ENCODE measurements around the gene ATP4A. TPM values are rescaled to one million over a fixed set of nuclear protein-coding genes. Genes with fewer than 3 reads are reported as not detected.

Gene ATP4A
- total RNA-seq = 1 to 10 TPM in 4 of 6 donors, under 1 TPM in 2; 0.28 to 3.0 (median 2.0) TPM
- polyA plus RNA-seq = 10 to 100 TPM in 1 of 2 donors, 1 to 10 TPM in 1; 6.0 to 10.8 TPM

- Histone ChIP-seq H3K4me3 (no peak within 1 kb of the TSS), H3K36me3 (no peaks in the 10 kb centered on the region), H3K27me3 (no peaks in the 10 kb centered on the region), H3K9me3 (no peaks in the 10 kb centered on the region), H3K4me1 (peaks cover 0 to 10% (median 7%) of the 10 kb centered on the region in 3 donors), H3K27ac (no peak within 1 kb of the TSS)
- FAIRE-seq (no peak), ATAC-seq (no peak), DNase-seq (peak in 2 of 6 donors; percentile 20 to 54)
- intact Hi-C loops (cut with DNase I) = no loop called here
- WGBS, 2 donors = 77 to 83% methylated on average over 15 of the region's 15 CpGs
- no peak for TF ChIP-seq CTCF (IDR thresholded peaks at IDR 0.05)
Observed at GRCh38 chr19:35563207-35563829, at the start of gene ATP4A. ATP4A (minus strand) TSS chr19:35563658; CDS start chr19:35563629, 29 bp downstream.

GRCh38 chr19:35612559-35613321, 49.3 kb upstream of the ATP4A start, which contains the start of gene HAUS5:
HAUS5 (plus strand) TSS chr19:35612735; CDS start chr19:35612795, 60 bp downstream.
- ATAC-seq = peak; percentile 96 to 99 (median 98)
- no peaks in the 10 kb centered on the region for H3K36me3 ChIP-seq
- DNase-seq = peak; percentile 84 to 98 (median 95)
- WGBS, 2 donors = 1% methylated on average over 46 to 47 of the region's 47 CpGs
- H3K27ac ChIP-seq = peak within 1 kb of the TSS in 2 of 4 donors; percentile 37 to 39
- no peaks in the 10 kb centered on the region for H3K9me3 ChIP-seq
- no peak for TF ChIP-seq CTCF (IDR thresholded peaks at IDR 0.05)
- intact Hi-C loops (cut with DNase I) = no loop called here
- H3K27me3 ChIP-seq = no peaks in the 10 kb centered on the region
- peak within 1 kb of the TSS; percentile 49 to 90 (median 76) for H3K4me3 ChIP-seq
- H3K4me1 ChIP-seq = peaks cover 0 to 7% (median 6%) of the 10 kb centered on the region in 3 donors
- FAIRE-seq = no peak

- no peaks in the 10 kb centered on the region for H3K36me3 ChIP-seq
- H3K9me3 ChIP-seq = no peaks in the 10 kb centered on the region
- WGBS, 2 donors = 21 to 33% methylated on average over 9 of the region's 9 CpGs
- H3K27me3 ChIP-seq = no peaks in the 10 kb centered on the region
- DNase-seq = no peak
- H3K27ac ChIP-seq = no peak overlapping the region
- peaks cover 0 to 7% (median 6%) of the 10 kb centered on the region in 3 donors for H3K4me1 ChIP-seq
- TF ChIP-seq CTCF (IDR thresholded peaks at IDR 0.05) = no peak
- H3K4me3 ChIP-seq = peak overlapping the region; percentile 49 to 90 (median 76)
- no peak for FAIRE-seq
- intact Hi-C loops (cut with DNase I) = no loop called here
- ATAC-seq = no peak
Observed at GRCh38 chr19:35612224-35612558, 48.7 kb upstream of the ATP4A start.

GRCh38 chr19:35609851-35610353, 46.4 kb upstream of the ATP4A start:
- WGBS, 2 donors = 60 to 74% methylated on average over 6 of the region's 6 CpGs

More at GRCh38 chr19:35609851-35610353, 46.4 kb upstream of the ATP4A start:
- TF ChIP-seq CTCF (IDR thresholded peaks at IDR 0.05) = no peak
- Histone ChIP-seq H3K27ac (no peak overlapping the region), H3K4me3 (no peak overlapping the region), H3K4me1 (peaks cover 0 to 7% (median 6%) of the 10 kb centered on the region in 3 donors), H3K27me3 (no peaks in the 10 kb centered on the region), H3K36me3 (no peaks in the 10 kb centered on the region), H3K9me3 (no peaks in the 10 kb centered on the region)
- intact Hi-C loops (cut with DNase I) = no loop called here
- ATAC-seq = no peak
- DNase-seq = no peak
- FAIRE-seq = no peak
